HG02885 (cell line): ENCODE measurements around the gene CLMP.
"Not testable (repeated sequence)": the region's sequence is repeated elsewhere in the genome, so short reads cannot be mapped to it uniquely, and the experiment has no call there.

Source experiments
- ATAC-seq: cut with Tn5 transposase; IDR thresholded peaks from one replicate; pipeline ENCODE4 v1.9.1; 2021; ENCODE audit warnings: mild to moderate bottlenecking; ENCODE audit not compliant: unreplicated experiment, poor library complexity

Gene CLMP

DNA sequence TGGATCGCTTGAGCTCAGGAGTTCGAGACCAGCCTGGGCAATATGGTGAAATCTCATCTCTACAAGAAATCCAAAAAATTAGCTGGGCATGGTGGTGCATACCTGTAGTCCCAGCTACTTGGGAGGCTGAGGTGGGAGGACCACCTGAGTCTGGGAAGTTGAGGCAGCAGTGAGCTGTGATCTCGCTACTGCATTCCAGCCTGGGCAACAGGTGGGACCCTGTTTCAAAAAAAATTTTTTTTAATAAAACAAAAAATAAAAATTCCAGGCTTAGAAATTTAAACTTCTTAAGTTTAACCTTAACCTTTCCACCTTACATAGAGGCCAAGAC, 21.2 kb downstream of the CLMP start:
- no peak for ATAC-seq

DNA sequence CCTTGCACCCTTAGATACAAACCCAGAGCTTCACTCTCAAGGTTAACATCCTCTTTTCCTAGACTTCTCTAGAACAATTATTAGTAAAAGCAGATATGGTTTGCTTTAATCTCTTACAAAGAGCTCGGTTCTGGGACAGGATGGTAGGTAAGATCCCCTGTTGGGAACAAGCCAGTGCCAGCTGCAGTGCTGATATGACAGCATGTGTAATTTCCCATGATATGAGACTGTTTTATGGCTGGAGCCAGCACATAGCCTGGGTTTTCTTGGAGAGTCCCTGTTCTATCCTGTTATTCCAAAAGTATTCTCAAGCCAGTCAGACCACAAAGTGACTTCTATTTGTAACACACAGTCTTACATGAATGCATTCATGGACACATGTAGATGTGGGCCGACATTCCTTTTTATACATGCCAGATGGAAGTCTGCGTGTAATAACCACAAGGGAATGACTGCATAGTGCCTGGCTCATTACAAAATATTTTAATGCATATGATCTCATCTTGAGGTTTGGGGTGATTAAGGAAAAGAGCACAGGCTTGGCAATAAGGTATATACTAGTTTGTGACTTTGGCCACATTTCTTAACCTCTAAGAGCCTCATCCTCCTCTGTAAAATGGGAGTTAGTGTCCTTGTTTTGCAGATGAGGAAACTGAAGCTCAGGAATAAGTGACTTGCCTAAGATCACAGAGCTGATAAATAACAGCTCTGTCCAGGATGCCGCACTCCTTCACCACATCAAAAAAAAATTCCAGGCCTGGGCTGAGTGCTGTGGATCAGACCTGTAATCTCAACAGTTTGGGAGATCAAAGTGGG, 21.8 kb downstream of the CLMP start:
- ATAC-seq: no peak

DNA sequence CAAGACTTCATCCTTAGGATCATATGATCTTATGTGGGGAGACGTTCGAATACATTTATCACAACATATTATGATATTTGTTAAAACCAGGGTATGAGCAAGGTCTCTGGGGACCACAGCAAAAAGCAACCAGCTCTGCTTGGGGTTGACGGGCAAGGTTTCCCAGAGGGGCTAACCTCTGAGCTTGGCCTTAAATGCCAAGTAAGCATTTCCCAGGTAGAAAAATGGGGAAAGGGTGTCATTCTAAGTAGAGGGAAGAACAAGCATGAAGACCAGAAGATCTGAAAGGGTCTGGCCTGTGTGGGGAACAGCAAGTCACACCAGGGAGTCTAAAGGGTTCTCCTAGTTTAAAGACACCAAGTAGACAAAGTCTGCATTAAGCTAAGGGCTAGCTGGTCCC, 24.1 kb downstream of the CLMP start:
- ATAC-seq: no peak

DNA sequence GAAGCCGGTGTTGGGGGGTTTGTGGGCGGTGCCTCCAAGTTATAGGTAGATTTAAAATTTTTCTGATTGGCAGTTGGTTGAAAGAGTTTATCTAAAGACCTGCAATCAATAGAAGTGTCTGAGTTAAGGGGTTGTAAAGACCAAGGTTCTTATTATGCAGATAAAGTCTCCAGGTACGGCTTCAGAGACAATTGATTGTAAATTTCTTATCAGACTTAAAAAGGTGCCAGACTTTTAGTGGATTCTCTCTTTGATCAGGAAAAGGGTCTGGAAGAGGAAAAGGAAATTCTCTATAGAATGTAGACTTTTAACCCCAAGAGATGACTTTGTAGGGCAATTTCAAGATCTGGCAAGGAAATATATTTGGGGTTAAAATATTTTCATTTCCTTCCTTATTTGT, 25.2 kb downstream of the CLMP start:
- no peak for ATAC-seq

DNA sequence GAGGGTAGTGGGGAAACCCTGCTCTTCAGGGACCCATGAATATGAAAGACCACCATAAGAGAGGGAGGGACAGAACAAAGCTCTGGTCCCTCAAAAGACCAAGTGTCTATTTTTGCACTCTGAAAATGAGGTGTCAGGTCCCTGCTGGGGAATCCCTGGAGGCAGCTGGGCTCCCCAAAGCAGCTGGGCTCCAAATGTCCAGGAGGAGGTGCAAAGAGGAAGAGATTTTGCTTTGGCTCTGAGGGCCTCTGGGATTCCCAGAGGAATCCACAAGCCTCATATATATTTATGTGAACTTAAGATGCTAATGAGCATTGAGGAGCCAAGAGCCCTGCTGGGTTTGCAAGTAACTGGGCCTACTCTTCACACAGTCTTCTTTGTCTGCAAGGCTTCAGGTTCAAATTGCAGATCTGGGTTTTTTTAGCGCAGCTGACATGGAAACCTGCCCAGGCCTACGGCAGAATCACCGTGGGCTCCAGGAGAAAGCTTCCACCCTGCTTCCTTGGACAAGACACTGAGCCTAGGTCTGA, 26.0 kb downstream of the CLMP start:
- ATAC-seq: no peak

DNA sequence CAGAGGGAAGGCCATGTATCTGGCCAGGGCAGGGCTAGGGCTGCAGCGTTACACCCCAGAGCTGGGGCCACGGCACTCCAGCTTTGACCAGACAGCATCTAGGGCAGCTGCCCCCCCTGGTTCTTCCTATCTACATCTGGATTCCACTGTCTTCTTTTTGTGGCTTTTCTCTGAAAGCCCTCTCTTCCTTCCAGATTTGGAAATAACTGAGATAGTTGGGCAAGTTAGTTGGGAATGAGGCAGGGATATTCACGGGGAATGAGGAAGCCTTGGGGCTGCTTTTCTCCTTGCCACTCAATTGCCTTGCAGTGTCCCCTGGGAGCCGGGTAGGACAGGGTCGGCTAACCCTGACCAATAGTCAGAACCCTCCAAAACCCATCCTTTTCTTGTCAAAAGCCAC, 26.8 kb downstream of the CLMP start:
- no peak for ATAC-seq

DNA sequence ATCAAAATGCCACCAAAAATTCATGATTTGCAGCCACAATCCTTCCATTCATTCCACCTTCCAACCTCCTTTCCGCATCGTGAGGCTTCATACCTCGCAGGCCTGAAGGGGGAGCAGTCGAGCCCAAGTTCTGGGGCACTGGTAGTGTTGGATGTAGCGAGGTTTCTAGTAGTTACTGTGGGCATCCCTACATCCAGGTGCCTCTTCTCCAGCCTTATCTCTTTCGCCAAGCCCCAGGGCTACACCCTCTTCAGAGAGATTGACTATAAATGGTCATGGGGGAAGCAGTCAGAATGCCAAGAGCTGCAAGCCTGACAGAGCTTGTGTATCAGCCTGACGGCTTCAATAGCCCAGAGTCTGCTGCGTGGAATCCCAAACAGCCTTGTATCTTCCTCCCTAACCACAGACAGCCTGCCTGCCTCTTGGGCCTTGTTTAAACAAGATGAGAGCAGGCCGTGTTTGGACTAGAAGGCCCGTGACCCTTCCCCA, 28.9 kb downstream of the CLMP start:
- no peak for ATAC-seq

DNA sequence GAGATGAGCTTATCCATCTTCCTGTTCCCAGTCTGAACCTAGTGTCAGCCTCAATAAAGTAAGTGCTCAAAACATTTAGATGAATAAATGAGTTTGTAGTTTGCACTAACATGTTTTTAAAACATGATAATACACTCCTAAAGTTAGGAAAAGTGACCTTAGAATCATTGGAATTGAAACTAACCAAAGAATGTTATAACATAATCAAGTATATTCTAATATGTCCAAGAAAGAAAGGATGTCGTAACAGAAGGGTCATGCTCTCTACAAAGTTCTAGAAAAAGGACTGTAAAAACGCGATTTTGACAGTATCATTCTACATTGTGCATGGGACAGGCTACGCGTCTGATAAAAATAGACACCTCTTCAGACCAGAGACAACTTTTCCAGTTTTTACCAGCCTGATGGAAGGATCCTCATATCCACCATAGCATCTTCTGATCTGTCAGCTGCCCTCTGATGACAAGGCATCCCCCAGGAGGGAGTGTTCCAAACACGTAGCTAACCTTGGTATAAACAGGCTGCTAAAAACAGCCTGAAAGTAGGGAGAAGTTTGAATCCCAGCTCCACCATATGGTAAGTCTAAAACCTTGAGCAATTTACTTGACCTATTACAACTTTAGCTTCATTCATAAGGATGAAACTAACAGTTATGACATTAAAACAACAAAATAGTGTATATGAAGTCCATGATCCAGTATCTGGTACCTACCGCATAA, 30.2 kb downstream of the CLMP start:
- ATAC-seq: no peak

DNA sequence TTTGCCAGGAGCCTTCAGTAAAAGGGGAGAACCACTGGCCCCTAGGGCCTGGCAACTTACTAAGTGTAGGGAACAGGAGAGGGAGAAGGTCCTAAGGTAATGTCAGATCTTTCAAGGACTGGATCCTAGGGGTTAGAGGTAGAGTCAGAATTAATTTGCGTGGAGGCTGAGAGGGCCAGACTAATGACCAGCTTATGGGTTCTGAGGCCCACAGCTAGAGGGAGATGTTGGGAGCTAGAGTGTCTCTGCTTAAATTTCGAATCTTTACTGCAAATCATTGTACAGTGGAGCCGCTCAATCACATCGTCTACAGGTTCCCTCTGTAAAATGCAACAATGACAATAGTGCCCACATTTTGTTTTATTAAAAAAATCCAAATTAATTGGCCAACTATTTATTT, 31.4 kb downstream of the CLMP start:
- no peak for ATAC-seq

DNA sequence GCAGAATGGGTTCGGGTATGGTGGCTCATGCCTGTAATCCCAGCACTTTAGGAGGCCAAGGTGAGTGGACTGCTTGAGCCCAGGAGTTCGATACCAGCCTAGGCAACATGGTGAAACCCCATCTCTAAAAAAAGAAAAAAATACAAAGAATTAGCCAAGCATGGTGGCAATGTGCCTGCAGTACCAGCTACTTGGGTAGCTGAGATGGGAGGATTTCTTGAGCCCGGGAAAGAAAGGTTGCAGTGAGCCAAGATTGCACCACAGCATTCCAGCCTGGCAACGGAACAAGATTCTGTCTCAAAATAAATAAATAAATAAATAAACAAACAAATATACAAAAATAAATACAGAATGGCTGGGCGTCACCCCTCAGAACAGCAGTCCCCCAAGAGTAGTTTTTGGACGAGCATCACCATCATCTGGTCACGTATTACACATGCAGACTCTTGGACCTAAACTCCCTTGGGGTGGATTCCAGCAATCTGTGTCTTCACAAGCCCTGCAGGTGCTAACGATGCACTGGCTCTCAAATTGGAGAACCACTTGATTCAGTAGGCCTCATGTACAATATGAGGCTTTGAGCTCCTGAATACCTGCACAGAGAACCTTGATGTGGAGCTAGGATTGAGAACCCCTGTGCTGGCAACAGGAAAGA, 33.5 kb downstream of the CLMP start:
- no peak for ATAC-seq

DNA sequence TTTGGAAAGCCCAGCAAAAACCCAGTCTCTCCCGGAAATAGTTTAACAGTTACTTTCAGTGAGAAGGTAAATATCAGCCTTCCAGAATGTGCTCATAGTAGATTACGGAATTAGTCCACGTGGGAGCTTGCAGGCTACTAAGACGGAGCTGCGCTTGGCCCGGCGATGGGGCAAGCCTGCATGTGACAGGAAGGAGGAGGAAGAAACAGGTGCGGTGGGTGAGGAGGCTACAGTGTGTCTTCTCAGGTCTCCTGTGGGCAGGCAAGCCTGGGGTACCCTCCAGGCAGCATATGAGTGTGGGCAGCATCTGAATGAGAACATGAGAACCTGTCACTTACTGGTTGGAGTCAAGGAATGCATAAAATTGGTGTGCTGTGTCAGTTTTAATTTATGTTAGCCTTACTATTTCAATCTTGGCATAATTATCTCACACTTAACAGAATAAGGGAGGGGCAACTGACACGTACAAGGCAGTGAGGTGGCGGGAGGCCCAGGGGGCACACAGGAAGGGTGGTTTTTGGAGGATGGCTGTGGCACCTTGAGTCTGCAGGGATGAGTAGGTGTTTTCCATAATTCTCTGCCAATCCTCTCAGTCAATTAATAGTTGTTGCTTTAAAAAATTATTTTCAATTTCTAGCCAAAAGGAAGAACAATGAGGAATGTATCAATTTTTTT, 35.7 kb downstream of the CLMP start:
- no peak for ATAC-seq

DNA sequence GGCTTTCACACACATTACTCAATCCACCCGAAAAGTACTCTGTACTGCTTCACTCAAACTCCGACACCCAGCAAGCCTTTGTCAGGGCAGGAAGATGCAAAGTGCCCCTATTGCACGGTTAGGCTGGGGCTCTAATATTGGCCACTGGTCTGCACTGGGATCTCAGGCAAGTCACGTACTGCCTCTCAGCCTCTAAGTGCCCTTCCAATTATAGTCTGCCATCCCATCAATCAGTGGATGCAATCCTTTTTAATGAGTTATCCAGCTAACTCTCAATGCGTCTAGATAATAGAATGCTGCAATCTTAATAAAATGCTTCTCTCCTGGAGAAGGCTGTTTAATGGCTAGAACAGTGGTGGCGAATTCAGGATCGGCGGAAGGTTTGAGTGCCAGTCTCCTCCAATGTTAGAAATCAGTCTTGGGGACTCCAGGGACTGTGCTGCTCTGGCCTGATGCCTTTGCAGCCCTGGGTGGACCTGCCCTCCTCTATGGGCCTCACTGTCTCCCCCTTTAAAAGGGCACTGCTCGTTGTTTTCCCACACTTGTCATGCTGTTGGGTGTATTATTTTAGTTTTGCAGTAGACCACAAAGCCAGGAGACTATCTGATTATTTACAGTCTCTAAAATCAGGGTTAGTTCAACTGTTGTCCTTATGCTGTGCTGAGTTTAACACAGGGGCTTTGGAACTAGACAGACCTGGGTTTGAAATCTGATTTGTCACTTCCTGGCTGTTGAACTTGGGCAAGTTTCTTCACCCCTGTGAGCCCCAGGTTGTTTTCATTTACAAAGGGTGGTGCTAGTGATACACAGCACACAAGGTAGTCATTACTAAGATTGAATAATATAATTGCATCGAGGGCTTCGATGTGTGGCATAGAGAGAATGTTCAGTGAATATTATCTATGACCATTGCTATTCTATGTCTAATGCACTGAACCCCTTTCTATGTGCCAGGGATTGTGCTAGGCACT, 36.7 kb downstream of the CLMP start:
- no peak for ATAC-seq

DNA sequence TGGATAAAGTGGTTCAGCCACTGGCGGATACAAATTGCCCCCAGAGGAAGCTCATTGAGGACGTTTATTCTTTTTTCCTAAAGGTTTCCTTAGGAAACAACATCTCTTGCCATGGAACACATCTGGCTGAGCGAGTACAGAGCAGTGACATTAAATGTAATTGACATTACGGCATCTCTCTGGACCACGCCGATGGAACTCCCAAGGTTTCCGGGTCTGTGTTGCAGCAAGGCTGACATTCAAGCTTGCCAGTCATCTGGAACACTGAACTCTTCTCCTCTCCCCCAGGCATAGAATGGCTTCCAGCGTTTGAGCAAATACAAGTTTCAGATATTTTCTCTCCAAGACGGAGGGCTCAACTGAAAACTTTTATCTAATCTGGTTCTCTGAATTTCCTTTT, 42.1 kb downstream of the CLMP start:
- ATAC-seq: no peak

DNA sequence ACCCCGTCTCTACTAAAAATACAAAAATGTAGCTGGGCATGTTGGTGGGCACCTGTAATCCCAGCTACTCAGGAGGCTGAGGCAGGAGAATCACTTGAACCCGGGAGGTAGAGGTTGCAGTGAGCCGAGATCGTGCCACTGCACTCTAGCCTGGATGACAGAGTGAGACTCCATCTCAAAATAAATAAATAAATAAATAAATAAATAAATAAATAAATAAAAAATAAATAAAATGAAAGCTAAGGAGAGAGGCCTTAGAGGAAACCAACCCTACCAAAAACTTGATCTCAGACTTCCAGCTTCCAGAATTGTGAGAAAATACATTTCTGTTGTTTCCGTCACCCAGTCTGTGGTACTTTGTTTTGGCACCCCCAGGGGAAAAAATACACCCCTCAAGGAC, 42.7 kb downstream of the CLMP start:
- ATAC-seq: not testable (repeated sequence)

DNA sequence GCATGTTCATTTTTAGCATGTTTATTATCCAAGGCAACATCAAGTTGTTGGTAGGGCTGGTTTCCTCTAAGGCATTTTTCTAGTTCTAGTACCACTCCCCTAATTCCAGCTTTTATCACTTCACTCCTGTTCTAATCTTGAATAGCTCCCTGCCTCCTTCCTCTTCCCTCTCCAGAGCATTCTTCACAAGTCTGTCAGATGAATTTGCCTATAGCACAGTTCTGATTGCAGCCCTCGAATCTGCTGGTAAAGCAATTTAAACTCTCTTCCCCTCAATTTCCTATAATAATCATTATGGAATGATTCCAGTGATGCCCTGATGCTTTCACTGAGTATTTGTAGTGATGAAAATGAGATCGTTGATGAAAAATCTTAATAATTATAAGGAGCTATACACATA, 43.3 kb downstream of the CLMP start:
- ATAC-seq: no peak

DNA sequence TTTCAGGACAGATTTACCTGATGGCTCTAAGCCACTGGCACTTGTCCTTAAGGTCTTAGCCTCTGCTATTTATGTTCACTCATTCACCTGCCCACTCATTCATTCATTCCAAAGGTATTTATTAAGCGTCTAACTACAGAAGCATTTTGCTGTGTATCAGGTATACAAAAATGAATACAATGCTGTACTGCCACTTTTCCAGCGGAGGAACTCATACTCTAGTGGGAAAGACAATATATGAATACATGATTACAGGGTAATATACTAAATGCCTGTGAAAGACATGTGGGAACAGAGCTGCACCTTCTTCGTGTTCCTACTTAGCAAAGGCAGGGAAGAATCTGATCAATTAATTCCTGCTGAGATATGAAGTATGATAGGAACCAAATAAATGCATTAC, 43.7 kb downstream of the CLMP start:
- no peak for ATAC-seq

DNA sequence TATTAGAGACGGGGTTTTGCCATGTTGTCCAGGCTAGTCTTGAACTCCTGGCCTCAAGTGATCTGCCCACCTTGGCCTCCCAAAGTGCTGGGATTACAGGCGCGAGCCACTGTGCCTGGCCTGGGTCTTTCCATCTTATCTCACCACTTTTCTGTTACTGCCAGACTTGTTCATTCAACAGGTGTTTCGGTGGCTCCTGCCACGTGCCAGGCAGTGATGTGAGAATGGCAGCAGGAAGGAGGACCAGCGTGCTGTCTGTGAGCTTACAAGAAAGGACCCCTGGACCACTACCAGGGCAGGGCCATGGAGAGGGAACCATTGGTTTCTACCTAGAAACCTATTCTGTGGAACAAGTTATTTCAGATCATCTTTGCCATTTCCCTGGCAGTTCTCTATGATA, 44.2 kb downstream of the CLMP start:
- ATAC-seq: no peak

DNA sequence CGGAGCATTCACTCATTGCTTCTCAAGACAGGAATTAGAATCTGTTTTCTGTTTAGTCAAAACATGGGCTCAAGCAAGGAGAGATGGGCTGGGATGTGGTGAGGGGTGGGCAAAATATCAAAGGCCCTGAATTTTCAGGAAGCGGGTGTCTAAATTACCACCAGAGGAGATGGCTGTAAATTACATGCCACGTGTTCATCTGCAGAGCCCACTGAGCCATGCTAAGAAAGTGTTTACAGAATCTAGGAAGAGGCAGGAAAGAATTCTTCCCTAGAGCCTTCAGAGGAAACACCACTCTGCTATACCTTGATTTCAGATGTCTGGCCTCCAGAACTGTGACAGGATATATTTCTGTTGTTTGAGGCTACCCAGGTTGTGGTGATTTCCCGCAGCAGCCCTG, 46.1 kb downstream of the CLMP start:
- ATAC-seq: no peak

DNA sequence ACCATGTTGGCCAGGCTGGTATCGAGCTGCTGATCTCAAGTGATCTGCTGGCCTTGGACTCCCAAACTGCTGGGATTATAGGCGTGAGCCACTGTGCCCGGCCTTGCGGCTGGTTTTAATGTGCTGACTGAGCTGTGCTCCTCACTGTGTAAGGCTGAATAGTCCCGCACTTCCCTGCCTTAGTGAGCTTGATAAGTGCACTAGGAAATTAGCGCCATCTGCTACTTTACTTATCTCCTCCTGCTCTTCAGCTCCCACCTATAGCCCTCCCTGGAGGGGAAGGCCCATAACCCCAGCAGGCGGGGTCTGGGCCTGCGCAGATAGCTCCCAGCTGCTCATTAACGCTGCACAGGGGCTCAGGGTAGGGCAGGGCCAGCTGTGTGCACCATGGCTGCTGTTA, 49.4 kb downstream of the CLMP start:
- ATAC-seq: no peak

DNA sequence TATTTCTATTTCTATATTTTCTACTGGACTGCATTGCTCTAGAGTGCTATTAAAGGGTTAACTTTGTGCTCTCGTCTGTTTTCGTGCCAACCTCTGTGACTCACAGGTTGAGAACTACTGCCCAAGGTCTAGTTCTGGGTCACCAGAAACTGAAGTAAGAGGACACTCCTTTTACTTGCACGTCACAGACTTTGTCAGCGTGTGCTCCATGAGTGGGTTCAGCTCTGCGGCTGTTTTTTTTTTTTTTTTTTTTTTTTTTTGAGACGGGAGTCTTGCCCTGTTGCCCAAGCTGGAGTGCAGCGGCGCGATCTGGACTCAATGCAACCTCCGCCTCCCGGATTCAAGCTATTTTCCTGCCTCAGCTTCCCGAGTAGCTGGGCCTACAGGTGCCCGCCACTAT, 49.8 kb downstream of the CLMP start:
- no peak for ATAC-seq
